ENCODE data around the gene NF1. TPM values are rescaled to one million over a fixed set of nuclear protein-coding genes. Genes with fewer than 3 reads are reported as not detected.
"Not testable (repeated sequence)": the region's sequence is repeated elsewhere in the genome, so short reads cannot be mapped to it uniquely, and the experiment has no call there.

NF1 gene
- total RNA-seq, 2 donors from 2014 or later: 38.5 to 49.1 TPM

- Histone ChIP-seq H3K4me3 (no peak overlapping the region), H3K36me3 (peaks cover 7% of the 10 kb centered on the region), H3K9ac (ENCODE audit: low read depth in 2 of 2, low read length in 2 of 2) (no peak overlapping the region), H3K4me1 (no peaks in the 10 kb centered on the region), H3K27me3 (no peaks in the 10 kb centered on the region), H3K9me3 (no peaks in the 10 kb centered on the region), H3K27ac (no peak overlapping the region)
- TF ChIP-seq CTCF (IDR thresholded peaks at IDR 0.05): no peak
- no peak for DNase-seq
- intact Hi-C loops (cut with DNase I): no loop called here
Observed at GRCh38 chr17:31260151-31260550, 165.4 kb downstream of the NF1 start.

GRCh38 chr17:31261601-31262000, 166.8 kb downstream of the NF1 start:
- no peak overlapping the region for H3K27ac ChIP-seq
- H3K4me1 ChIP-seq: no peaks in the 10 kb centered on the region
- peaks cover 7% of the 10 kb centered on the region for H3K36me3 ChIP-seq
- no peak overlapping the region for H3K4me3 ChIP-seq
- H3K9ac ChIP-seq (ENCODE audit: low read depth in 2 of 2, low read length in 2 of 2): no peak overlapping the region
- DNase-seq: no peak
- no peaks in the 10 kb centered on the region for H3K9me3 ChIP-seq
- intact Hi-C loops (cut with DNase I): no loop called here
- H3K27me3 ChIP-seq: no peaks in the 10 kb centered on the region
- TF ChIP-seq CTCF (IDR thresholded peaks at IDR 0.05): no peak

GRCh38 chr17:31262923-31263322, 168.1 kb downstream of the NF1 start:
- H3K36me3 ChIP-seq; intact Hi-C loops (cut with DNase I); DNase-seq: not testable (repeated sequence)

DNA sequence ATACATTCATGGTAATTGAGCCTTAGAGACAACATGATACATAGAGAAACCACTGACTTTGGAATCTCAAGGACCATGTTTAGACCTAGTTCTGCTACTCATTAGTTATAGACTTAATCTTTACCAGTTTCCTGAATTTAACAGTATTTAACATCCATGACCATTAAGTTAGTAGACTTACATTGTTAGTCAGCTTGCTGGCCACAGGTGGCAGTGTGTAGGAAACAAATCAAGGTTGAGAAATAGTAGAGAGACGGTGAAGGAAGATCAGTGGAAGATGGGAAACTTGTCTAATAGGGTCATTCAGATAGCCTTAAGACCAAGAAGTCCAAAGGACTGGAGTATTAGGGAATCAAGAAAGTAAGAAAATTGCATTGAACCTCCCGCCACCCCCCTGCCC, 171.3 kb downstream of the NF1 start:
- no peaks in the 10 kb centered on the region for H3K27me3 ChIP-seq
- H3K9ac ChIP-seq (ENCODE audit: low read depth in 2 of 2, low read length in 2 of 2): no peak overlapping the region
- no peak for DNase-seq
- peaks cover 7% of the 10 kb centered on the region for H3K36me3 ChIP-seq
- intact Hi-C loops (cut with DNase I): no loop called here
- H3K4me1 ChIP-seq: no peaks in the 10 kb centered on the region
- H3K9me3 ChIP-seq: no peaks in the 10 kb centered on the region
- no peak overlapping the region for H3K4me3 ChIP-seq
- H3K27ac ChIP-seq: no peak overlapping the region
- no peak for TF ChIP-seq CTCF (IDR thresholded peaks at IDR 0.05)

More at GRCh38 chr17:31262923-31263322, 168.1 kb downstream of the NF1 start:
- not testable (repeated sequence) for H3K4me3 ChIP-seq; H3K27ac ChIP-seq; H3K4me1 ChIP-seq; H3K27me3 ChIP-seq; H3K9me3 ChIP-seq; H3K9ac ChIP-seq (ENCODE audit: low read depth in 2 of 2, low read length in 2 of 2)

- no peak for TF ChIP-seq CTCF (IDR thresholded peaks at IDR 0.05)
- Histone ChIP-seq H3K9me3 (no peaks in the 10 kb centered on the region), H3K9ac (ENCODE audit: low read depth in 2 of 2, low read length in 2 of 2) (no peak overlapping the region), H3K36me3 (no peaks in the 10 kb centered on the region), H3K4me3 (no peak overlapping the region), H3K27ac (no peak overlapping the region), H3K27me3 (no peaks in the 10 kb centered on the region), H3K4me1 (no peaks in the 10 kb centered on the region)
- intact Hi-C loops (cut with DNase I): no loop called here
- no peak for DNase-seq
Observed at GRCh38 chr17:31269036-31269577, 174.3 kb downstream of the NF1 start.

GRCh38 chr17:31269578-31269983, 174.8 kb downstream of the NF1 start:
- H3K9ac ChIP-seq (ENCODE audit: low read depth in 2 of 2, low read length in 2 of 2): no peak overlapping the region
- H3K4me3 ChIP-seq: no peak overlapping the region
- no peaks in the 10 kb centered on the region for H3K27me3 ChIP-seq
- TF ChIP-seq CTCF (IDR thresholded peaks at IDR 0.05): no peak
- H3K9me3 ChIP-seq: no peaks in the 10 kb centered on the region
- H3K36me3 ChIP-seq: no peaks in the 10 kb centered on the region
- H3K27ac ChIP-seq: no peak overlapping the region
- no peaks in the 10 kb centered on the region for H3K4me1 ChIP-seq
- DNase-seq: no peak
- intact Hi-C loops (cut with DNase I): no loop called here

All from colonic mucosa (tissue), 4 donors.